ENCODE results near the gene JAK1.

Gene JAK1

GRCh38 chr1:64871256-64871655, 95.1 kb downstream of the JAK1 start:
- no peak for DNase-seq (ENCODE audit: low read depth in 1 of 2, low spot score in 1 of 2)

DNA sequence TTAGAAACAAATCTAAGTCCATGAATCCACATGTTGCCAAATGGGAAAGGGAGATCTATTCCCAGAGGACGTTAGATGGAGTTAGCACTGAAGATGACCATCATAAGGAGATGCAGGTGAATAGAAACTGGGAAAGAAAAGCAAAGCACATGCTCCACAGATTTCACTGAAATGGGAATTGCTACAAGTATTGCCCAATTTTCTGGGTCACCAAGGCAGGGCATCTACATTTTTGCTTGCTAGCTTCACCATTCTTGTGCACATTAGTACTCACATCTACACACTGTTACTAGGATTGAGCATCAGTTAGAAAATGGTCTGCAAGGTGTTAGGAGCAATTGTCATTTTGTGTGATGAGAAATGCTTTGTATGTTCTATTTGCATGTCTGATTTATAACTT, 99.1 kb downstream of the JAK1 start:
- DNase-seq (ENCODE audit: low read depth in 1 of 2, low spot score in 1 of 2) = no peak

DNA sequence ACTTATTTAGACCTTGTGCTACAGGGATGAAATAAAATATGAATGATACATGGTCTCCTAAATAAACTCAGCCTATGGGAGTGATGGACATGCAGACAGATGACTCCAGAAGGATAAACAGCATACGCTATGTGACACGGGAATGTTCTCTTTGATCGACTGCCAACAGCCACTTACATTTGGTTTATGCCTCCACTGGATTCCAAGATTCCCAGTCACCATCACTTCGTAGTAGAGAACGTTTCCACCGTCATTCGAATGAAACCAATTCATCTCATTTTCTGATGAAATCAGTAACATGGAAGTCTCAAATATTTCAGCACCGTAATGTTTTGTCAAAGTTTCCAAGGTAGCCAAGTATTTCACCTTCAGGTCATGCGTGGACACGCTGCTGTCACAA, 99.7 kb downstream of the JAK1 start:
- DNase-seq (ENCODE audit: low read depth in 1 of 2, low spot score in 1 of 2) = no peak

- no peak for DNase-seq (ENCODE audit: low read depth in 1 of 2, low spot score in 1 of 2)
Observed at GRCh38 chr1:64865105-64865757, 101.1 kb downstream of the JAK1 start.

GRCh38 chr1:64864018-64864940, 102.1 kb downstream of the JAK1 start:
- peak in 1 of 2 donors; percentile 8 for DNase-seq (ENCODE audit: low read depth in 1 of 2, low spot score in 1 of 2)

DNA sequence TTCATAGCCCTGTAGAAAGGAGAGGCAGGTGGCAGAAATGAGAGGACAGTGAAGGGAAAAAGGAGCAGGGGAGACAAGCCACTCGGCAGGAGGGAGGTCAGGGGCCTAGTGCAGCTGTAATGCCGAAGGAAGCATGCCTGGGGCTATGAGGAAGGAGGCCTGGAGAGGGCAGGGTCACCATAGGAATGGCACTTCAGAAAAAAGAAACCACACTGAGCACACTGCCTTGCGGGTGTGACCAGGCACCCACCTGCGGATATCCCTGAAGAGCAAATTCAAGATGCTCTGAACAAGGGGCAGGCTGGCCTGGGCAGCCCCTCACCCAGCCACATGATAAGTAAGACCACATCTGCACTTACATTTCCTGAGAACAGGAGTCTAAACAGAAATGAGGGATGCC, 104.7 kb downstream of the JAK1 start:
- DNase-seq (ENCODE audit: low read depth in 1 of 2, low spot score in 1 of 2) = no peak

- DNase-seq (ENCODE audit: low read depth in 1 of 2, low spot score in 1 of 2) = no peak
Observed at GRCh38 chr1:64857347-64857746, 109.0 kb downstream of the JAK1 start.

DNA sequence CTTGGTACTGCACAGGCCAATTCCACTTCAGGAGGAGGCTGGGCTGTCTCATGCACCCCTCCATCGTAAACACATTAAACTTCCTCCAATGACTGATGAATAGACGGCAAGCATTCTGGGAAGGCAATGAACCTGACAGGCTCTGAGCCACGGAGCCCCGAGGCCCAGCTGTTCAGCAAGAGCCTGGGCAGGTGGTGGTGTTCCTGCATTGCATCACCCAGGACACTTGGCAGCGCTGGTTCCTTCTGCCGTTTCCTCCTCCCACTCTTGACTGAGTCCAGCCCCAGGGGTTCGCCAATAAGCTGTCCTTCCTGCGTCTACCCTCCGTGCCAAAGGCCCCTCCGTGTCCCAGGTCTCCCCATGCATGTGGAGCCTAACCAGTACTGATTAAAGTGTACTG, 109.8 kb downstream of the JAK1 start:
- DNase-seq (ENCODE audit: low read depth in 1 of 2, low spot score in 1 of 2) = no peak

DNA sequence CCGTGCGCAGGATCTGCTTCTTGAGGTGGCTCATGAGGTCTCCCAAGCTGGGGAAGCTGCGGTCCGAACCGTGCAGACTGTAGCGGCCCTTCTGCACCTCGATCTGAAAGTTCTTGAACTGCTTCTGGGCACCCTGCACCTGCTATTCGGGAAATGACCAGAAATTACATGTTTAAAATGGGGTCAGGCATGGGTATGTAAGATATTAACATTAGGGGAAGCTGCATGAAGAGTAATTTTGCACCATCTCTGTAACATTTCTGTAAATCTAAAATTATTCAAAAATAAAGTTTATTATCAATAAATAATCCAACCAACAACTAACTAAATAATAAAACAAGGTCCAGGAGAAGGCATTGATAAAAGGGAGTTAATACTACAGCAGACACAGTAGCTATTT, 110.8 kb downstream of the JAK1 start:
- no peak for DNase-seq (ENCODE audit: low read depth in 1 of 2, low spot score in 1 of 2)

DNA sequence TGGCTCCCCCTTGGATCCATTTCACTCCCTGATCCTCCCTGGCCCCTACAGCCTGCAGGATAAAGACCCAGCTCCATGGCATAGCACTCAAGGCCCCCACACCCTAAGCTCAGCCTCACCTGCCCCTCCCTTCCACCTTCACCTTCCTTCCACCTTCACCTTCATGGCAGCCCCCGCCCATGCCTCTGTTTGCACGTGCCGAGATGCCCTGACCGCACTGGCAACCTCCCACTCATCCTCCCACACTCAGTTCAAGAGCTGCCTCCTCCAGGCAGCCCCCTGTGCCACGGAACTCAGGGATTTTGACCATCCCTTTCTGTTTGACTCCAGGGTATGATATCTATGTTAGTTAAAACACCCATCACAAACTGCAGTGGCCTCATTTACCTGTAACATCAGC, 111.7 kb downstream of the JAK1 start:
- DNase-seq (ENCODE audit: low read depth in 1 of 2, low spot score in 1 of 2) = no peak

DNA sequence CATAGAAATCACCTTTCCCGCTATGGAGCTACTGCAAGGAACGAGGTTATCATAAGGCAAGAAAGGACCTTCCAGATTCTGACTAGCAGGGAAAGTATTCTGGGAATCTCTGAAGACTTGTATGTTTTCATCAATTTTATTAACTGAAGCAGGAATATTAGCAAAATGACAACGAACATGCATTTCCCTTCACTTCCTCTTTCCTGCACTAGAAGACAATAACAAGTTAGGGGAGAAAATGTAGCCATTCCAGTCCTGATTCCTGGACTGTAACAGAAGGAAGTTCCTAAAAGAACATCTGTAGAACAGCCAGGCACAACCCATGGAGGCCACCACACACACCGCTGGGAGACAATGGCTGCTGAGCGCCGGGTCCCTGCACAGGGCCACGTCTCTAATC, 114.7 kb downstream of the JAK1 start:
- no peak for DNase-seq (ENCODE audit: low read depth in 1 of 2, low spot score in 1 of 2)

- no peak for DNase-seq (ENCODE audit: low read depth in 1 of 2, low spot score in 1 of 2)
Observed at GRCh38 chr1:64850846-64851245, 115.5 kb downstream of the JAK1 start.

DNA sequence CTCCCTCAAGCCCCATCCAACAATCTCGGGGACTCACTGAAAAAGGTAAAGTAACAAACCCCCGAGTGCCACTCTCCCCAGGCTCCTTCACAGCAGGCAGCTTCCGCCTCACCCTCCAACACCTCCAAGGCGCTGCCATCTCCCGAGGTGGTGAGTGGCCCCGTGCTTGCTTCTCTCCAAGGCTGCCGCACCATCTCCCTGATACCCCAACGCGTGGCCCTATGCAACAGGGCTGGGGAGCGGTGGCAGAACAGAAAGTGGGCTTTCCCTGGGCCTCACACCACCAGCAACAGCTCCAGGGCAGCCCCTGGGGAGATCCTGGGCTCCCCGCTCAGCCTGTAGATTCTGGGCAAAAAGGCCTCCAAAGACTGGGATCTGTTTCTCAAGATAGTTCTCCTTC, 116.4 kb downstream of the JAK1 start:
- DNase-seq (ENCODE audit: low read depth in 1 of 2, low spot score in 1 of 2) = no peak

GRCh38 chr1:64848803-64849202, 117.5 kb downstream of the JAK1 start:
- no peak for DNase-seq (ENCODE audit: low read depth in 1 of 2, low spot score in 1 of 2)

DNA sequence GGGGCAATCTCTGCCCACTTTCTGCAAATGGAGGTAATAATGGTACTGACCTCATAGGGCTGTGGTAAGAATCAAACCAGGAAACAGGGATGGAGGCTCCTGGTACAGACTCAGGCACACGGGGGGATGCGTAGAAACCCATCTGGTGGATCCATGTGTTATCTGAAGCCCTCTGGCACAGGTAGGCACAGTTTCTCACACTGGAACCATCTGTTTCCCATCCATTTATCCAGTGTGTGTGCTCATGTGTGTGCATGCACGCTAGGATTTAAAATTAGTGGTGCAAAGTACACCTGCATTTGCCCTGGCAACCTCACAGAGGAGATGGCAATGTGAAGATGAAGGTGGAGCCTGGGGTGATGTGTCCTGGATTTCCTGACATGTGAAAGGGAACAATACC, 118.2 kb downstream of the JAK1 start:
- DNase-seq (ENCODE audit: low read depth in 1 of 2, low spot score in 1 of 2) = no peak

DNA sequence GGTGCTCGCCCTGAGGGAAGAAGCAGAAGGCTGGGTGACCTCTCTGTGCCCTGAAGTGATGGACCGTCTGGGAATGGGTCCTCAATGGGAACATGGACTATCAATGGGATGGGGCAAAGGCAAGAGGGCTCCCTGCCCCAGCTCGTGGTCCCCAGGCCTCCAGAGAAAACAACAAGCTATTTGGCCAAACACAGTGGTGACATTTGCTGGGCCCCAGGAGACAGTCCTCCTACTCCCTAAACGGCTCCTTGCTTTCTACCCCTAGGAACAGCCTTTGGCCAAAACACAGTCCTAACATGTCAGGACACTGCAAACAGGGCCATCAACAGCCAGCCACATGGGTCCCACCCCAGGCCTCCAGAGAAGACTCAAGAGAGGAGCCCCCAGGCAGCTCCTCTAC, 118.7 kb downstream of the JAK1 start:
- no peak for DNase-seq (ENCODE audit: low read depth in 1 of 2, low spot score in 1 of 2)

GRCh38 chr1:64846573-64847430, 119.5 kb downstream of the JAK1 start:
- DNase-seq (ENCODE audit: low read depth in 1 of 2, low spot score in 1 of 2) = no peak

DNA sequence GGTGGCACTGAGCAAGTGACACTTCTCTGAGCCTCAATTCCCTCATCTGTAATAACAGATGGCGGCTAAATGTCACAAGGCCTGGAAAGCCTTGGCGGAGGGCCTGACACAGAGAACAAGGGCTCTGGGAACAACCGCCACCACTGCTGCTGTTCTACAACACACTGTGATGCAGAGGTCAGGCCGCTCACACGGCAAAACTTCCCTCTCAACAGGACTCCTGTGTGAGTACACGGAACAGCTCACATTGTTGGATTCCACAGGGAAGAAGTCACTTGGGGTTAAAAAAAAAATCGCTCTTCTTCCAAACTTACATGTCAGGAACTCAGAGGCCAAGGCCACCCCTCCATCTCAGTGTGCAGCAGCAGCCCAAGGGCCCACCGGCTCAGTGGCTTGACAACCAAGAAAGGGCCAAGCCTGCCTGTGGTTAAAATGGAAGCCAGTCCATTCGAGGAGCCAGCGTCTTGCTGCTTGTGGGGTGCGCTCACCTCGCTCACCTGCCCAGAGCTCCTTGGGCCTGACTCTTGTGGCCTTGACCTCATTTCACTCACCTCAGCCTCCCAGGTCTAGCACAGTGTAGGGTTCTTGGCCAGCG, 120.4 kb downstream of the JAK1 start:
- DNase-seq (ENCODE audit: low read depth in 1 of 2, low spot score in 1 of 2) = no peak

- DNase-seq (ENCODE audit: low read depth in 1 of 2, low spot score in 1 of 2) = no peak
Observed at GRCh38 chr1:64844609-64845008, 121.7 kb downstream of the JAK1 start.

- no peak for DNase-seq (ENCODE audit: low read depth in 1 of 2, low spot score in 1 of 2)
Observed at GRCh38 chr1:64844175-64844574, 122.2 kb downstream of the JAK1 start.

DNA sequence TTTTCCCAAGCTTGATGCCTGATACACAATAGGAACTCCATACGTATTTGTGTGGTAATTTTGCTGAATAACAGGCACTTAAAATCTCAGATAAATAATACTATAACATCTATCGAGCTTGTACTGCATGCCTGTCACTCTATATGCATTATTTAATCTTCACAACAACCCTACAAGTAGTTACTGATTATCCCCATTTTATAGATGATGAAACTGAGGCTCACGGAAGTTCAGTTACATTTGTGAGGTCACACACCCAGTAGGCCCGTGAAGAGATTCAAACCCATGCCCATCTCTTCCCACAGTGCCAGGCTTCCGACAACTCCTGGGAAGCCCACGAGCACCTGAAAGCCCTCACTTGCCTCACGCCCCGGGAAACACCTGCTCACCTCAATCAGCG, 122.7 kb downstream of the JAK1 start:
- DNase-seq (ENCODE audit: low read depth in 1 of 2, low spot score in 1 of 2) = no peak

All from activated T-helper 1 cell treated with anti-CD3 and anti-CD28 coated beads, Interleukin-2, amount 50 U/mL, for 16 hours (primary cell).